Lower lobe of right lung (tissue), 2 donors: ENCODE data around the gene CHAC1. TPM values are rescaled to one million over a fixed set of nuclear protein-coding genes. Genes with fewer than 3 reads are reported as not detected.

ENCODE experiments used
- ATAC-seq, 2 donors: fragments of 200-7000 bp; cut with Tn5 transposase; one replicate each; pipeline ENCODE4 v1.9.1; 2020 to 2022; ENCODE audit warnings: mild to moderate bottlenecking in 2 of 2, moderate library complexity in 2 of 2
- DNase-seq: peaks from one replicate; pipeline ENCODE4 v3.0.0-alpha.2; 2020
- H3K27ac ChIP-seq: fragments of 200-600 bp; one replicate; pipeline ENCODE4 v1.8.0; 2022
- H3K27me3 ChIP-seq: fragments of 200-600 bp; one replicate; pipeline ENCODE4 v1.8.0; 2022; ENCODE audit warnings: low read depth
- H3K36me3 ChIP-seq: fragments of 200-600 bp; one replicate; pipeline ENCODE4 v1.8.0; 2022; ENCODE audit warnings: mild to moderate bottlenecking
- H3K4me1 ChIP-seq: fragments of 200-600 bp; one replicate; pipeline ENCODE4 v1.8.0; 2022
- H3K4me3 ChIP-seq: fragments of 200-600 bp; one replicate; pipeline ENCODE4 v1.8.0; 2022; ENCODE audit warnings: mild to moderate bottlenecking
- H3K9me3 ChIP-seq: fragments of 200-600 bp; one replicate; pipeline ENCODE4 v1.8.0; 2022
- CTCF ChIP-seq: fragments of 200-600 bp; IDR thresholded peaks from one replicate; pipeline ENCODE4 v1.8.0; 2022; ENCODE audit warnings: antibody characterized with exemption, mild to moderate bottlenecking
- intact Hi-C: fragments of 100-400 bp; cut with DNase I; formaldehyde crosslinking; loops from one replicate; pipeline ENCODE4 v1.11.0; 2022
- total RNA-seq: library from RNA; stranded (reverse); fragmentation: NEBNext Ultra II Directional; extraction: Animal tissue kit (Norgen Biotek cat#: 25700); gene quantifications from one replicate; pipeline ENCODE4 v1.2.1, GENCODE V29; 2021
- donor health status: DM: no; HTN: yes; CAD: no; lungs with severe emphysema.

CHAC1 gene
- total RNA-seq, 1 donor from 2014 or later: 1.8 TPM

GRCh38 chr15:40936709-40937666, 16.3 kb upstream of the CHAC1 start:
- Histone ChIP-seq H3K27ac (peak overlapping the region; percentile 41), H3K4me3 (peak overlapping the region; percentile 19), H3K36me3 (peaks cover 46% of the 10 kb centered on the region), H3K27me3 (peaks cover 2% of the 10 kb centered on the region), H3K4me1 (peaks cover 81% of the 10 kb centered on the region), H3K9me3 (no peaks in the 10 kb centered on the region)
- no peak for TF ChIP-seq CTCF
- DNase-seq (no peak), ATAC-seq (no peak)
- intact Hi-C loops: no loop called here

GRCh38 chr15:40937762-40938535, 15.3 kb upstream of the CHAC1 start:
- DNase-seq: no peak
- peaks cover 81% of the 10 kb centered on the region for H3K4me1 ChIP-seq
- no peak for ATAC-seq
- intact Hi-C loops: no loop called here
- H3K9me3 ChIP-seq: no peaks in the 10 kb centered on the region
- H3K27me3 ChIP-seq: no peaks in the 10 kb centered on the region
- H3K4me3 ChIP-seq: peak overlapping the region; percentile 19
- H3K27ac ChIP-seq: peak overlapping the region; percentile 41
- peaks cover 46% of the 10 kb centered on the region for H3K36me3 ChIP-seq
- peak; percentile 8 for TF ChIP-seq CTCF

GRCh38 chr15:40938536-40938870, 14.8 kb upstream of the CHAC1 start:
- no peak overlapping the region for H3K27ac ChIP-seq
- TF ChIP-seq CTCF: no peak

GRCh38 chr15:40940296-40940801, 12.9 kb upstream of the CHAC1 start:
- Histone ChIP-seq H3K4me3 (peak overlapping the region; percentile 69), H3K4me1 (peaks cover 69% of the 10 kb centered on the region), H3K27ac (peak overlapping the region; percentile 90), H3K36me3 (peaks cover 34% of the 10 kb centered on the region), H3K27me3 (no peaks in the 10 kb centered on the region), H3K9me3 (no peaks in the 10 kb centered on the region)
- ATAC-seq: no peak
- intact Hi-C loops: no loop called here
- no peak for DNase-seq
- no peak for TF ChIP-seq CTCF

More at GRCh38 chr15:40938536-40938870, 14.8 kb upstream of the CHAC1 start:
- intact Hi-C loops: no loop called here
- Histone ChIP-seq H3K4me3 (peak overlapping the region; percentile 3), H3K27me3 (no peaks in the 10 kb centered on the region), H3K4me1 (peaks cover 81% of the 10 kb centered on the region), H3K9me3 (no peaks in the 10 kb centered on the region), H3K36me3 (peaks cover 46% of the 10 kb centered on the region)
- DNase-seq: no peak
- ATAC-seq: no peak

GRCh38 chr15:40941068-40941527, 12.2 kb upstream of the CHAC1 start:
- no peaks in the 10 kb centered on the region for H3K27me3 ChIP-seq
- no peak for DNase-seq
- intact Hi-C loops: no loop called here

More at GRCh38 chr15:40941068-40941527, 12.2 kb upstream of the CHAC1 start:
- Histone ChIP-seq H3K9me3 (no peaks in the 10 kb centered on the region), H3K4me3 (peak overlapping the region; percentile 69), H3K4me1 (peaks cover 69% of the 10 kb centered on the region), H3K36me3 (peaks cover 29% of the 10 kb centered on the region), H3K27ac (peak overlapping the region; percentile 90)
- no peak for TF ChIP-seq CTCF
- no peak for ATAC-seq
